Left ventricle myocardium inferior (tissue), 1 donor: ENCODE data around the gene ASB13. TPM values are rescaled to one million over a fixed set of nuclear protein-coding genes. Genes with fewer than 3 reads are reported as not detected.

Source experiments
- DNase-seq: peaks from one replicate; pipeline ENCODE4 v3.0.0-alpha.2; 2020
- H3K27ac ChIP-seq: fragments of 200-600 bp; replicated peaks from 2 replicates; pipeline ENCODE4 v1.8.0; 2021
- H3K27me3 ChIP-seq: fragments of 200-600 bp; 2 replicates; pipeline ENCODE4 v1.8.0; 2021; ENCODE audit warnings: low read depth
- H3K36me3 ChIP-seq: fragments of 200-600 bp; 2 replicates; pipeline ENCODE4 v1.8.0; 2021
- H3K4me1 ChIP-seq: fragments of 200-600 bp; 2 replicates; pipeline ENCODE4 v1.8.0; 2021
- H3K4me3 ChIP-seq: fragments of 200-600 bp; 2 replicates; pipeline ENCODE4 v1.8.0; 2021; ENCODE audit warnings: mild to moderate bottlenecking, moderate library complexity
- H3K9me3 ChIP-seq: fragments of 200-600 bp; replicated peaks from 2 replicates; pipeline ENCODE4 v1.8.0; 2021
- intact Hi-C: fragments of 100-400 bp; cut with micrococcal nuclease; formaldehyde crosslinking; loops from one replicate; pipeline ENCODE4 v1.11.0; 2022
- total RNA-seq: library from RNA; stranded (reverse); fragmentation: NEBNext Ultra II Directional; extraction: Animal tissue kit (Norgen Biotek cat#: 25700); gene quantifications from one replicate; pipeline ENCODE4 v1.2.1, GENCODE V29; 2021
- TF ChIP-seq, protein P1 (sequence below): fragments of 200-600 bp; IDR thresholded peaks from 2 replicates; pipeline ENCODE4 v1.8.0; 2021; ENCODE audit warnings: antibody characterized with exemption, mild to moderate bottlenecking, borderline replicate concordance
- donor health status: DM: no; HTN: yes; CAD: no; lungs with severe emphysema.

Gene ASB13
- total RNA-seq, 1 donor from 2014 or later: 15.6 TPM

DNA sequence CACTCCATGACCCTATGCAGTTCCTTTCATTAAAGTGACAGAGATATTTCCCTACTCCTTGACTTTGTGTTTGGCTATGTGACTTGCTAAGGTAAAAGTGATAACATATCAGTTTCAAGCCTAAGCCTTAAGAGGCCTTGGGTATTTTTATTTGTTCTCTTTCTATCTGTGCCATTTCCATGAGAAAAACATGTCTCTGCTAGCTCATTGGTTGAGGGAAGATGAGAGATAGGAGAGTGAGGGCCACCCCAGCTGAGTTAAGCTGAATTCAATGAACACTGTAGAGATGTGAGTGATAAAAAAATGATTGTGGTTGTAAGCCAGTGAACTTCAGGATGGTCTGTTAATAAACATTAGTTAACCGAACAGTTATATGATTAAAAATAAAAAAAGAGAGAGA is 31.7 kb upstream of the ASB13 start:
- Histone ChIP-seq H3K4me1 (peaks cover 54% of the 10 kb centered on the region), H3K27ac (no peak overlapping the region), H3K27me3 (no peaks in the 10 kb centered on the region), H3K4me3 (no peak overlapping the region), H3K36me3 (no peaks in the 10 kb centered on the region), H3K9me3 (no peaks in the 10 kb centered on the region)
- DNase-seq: no peak
- TF ChIP-seq, protein P1, sequence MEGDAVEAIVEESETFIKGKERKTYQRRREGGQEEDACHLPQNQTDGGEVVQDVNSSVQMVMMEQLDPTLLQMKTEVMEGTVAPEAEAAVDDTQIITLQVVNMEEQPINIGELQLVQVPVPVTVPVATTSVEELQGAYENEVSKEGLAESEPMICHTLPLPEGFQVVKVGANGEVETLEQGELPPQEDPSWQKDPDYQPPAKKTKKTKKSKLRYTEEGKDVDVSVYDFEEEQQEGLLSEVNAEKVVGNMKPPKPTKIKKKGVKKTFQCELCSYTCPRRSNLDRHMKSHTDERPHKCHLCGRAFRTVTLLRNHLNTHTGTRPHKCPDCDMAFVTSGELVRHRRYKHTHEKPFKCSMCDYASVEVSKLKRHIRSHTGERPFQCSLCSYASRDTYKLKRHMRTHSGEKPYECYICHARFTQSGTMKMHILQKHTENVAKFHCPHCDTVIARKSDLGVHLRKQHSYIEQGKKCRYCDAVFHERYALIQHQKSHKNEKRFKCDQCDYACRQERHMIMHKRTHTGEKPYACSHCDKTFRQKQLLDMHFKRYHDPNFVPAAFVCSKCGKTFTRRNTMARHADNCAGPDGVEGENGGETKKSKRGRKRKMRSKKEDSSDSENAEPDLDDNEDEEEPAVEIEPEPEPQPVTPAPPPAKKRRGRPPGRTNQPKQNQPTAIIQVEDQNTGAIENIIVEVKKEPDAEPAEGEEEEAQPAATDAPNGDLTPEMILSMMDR: no peak
- intact Hi-C loops: no loop called here

GRCh38 chr10:5697342-5697741 is 30.9 kb upstream of the ASB13 start:
- H3K4me1 ChIP-seq: peaks cover 62% of the 10 kb centered on the region
- H3K27ac ChIP-seq: no peak overlapping the region
- TF ChIP-seq, protein P1: no peak
- no peaks in the 10 kb centered on the region for H3K9me3 ChIP-seq
- DNase-seq: no peak
- intact Hi-C loops: no loop called here
- H3K36me3 ChIP-seq: no peaks in the 10 kb centered on the region
- H3K4me3 ChIP-seq: no peak overlapping the region
- H3K27me3 ChIP-seq: no peaks in the 10 kb centered on the region

DNA sequence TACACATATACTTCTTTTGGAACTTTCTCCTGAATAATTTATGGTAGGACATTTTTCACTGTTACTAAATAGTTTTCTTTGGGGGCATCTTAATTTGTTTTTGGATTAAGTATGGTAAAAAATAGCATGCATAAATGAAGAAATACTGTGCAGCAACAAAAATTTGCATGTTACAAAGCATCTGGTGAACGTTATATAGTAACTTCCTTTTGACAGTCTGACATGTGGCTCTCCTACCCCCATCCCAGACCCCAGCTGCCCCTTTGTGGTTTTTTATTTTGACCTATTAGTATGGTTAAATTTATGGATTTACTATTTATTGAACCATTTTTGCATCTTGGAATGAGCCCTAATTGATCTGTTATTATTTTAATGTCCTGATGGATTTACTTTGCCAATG is 28.2 kb upstream of the ASB13 start:
- no peak for DNase-seq
- Histone ChIP-seq H3K4me3 (no peak overlapping the region), H3K4me1 (peaks cover 57% of the 10 kb centered on the region), H3K27ac (no peak overlapping the region), H3K9me3 (no peaks in the 10 kb centered on the region), H3K27me3 (no peaks in the 10 kb centered on the region), H3K36me3 (no peaks in the 10 kb centered on the region)
- TF ChIP-seq, protein P1: no peak
- intact Hi-C loops: no loop called here

- peaks cover 52% of the 10 kb centered on the region for H3K4me1 ChIP-seq
- intact Hi-C loops: no loop called here
- no peaks in the 10 kb centered on the region for H3K36me3 ChIP-seq
- TF ChIP-seq, protein P1: no peak
- peak; percentile 53 for DNase-seq
- no peaks in the 10 kb centered on the region for H3K27me3 ChIP-seq
- H3K9me3 ChIP-seq: no peaks in the 10 kb centered on the region
- H3K4me3 ChIP-seq: peak overlapping the region; percentile 71
- H3K27ac ChIP-seq: peak overlapping the region; percentile 46
These were observed 26.3 kb upstream of the ASB13 start for GRCh38 chr10:5692461-5693358.

DNA sequence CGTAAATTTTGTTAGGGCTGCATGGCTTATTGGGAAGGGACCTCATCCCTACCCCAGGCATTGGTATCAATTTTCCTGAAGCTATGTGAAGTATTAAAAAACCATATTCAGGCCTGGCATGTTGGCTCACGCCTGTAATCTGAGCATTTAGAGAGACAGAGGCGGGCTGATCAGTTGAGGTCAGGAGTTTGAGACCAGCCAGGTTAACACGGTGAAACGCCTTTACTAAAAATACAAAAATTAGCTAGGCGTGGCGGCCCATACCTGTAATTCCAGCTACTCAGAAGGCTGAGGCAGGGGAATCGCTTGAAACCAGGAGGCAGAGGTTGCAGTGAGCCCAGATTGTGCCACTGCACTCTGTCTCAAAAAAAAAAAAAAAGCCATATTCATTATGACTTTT is 25.4 kb upstream of the ASB13 start:
- H3K36me3 ChIP-seq: no peaks in the 10 kb centered on the region
- no peak overlapping the region for H3K27ac ChIP-seq
- H3K27me3 ChIP-seq: no peaks in the 10 kb centered on the region
- intact Hi-C loops: no loop called here
- DNase-seq: no peak
- H3K9me3 ChIP-seq: no peaks in the 10 kb centered on the region
- TF ChIP-seq, protein P1: no peak
- H3K4me3 ChIP-seq: peak overlapping the region; percentile 71
- H3K4me1 ChIP-seq: peaks cover 52% of the 10 kb centered on the region
